GM23338 (cell line): ENCODE data around the gene RHBDD2. TPM values are rescaled to one million over a fixed set of nuclear protein-coding genes. Genes with fewer than 3 reads are reported as not detected.

Source experiments
- ATAC-seq: fragments of 200-7000 bp; cut with Tn5 transposase; 3 replicates; pipeline ENCODE4 v1.9.1; 2020
- DNase-seq: peaks from one replicate; pipeline ENCODE4 v3.0.0-alpha.2; 2015; ENCODE audit warnings: low spot score
- H2AFZ ChIP-seq: fragments of 200-600 bp; sonication (generic); 2 replicates; pipeline ENCODE4 v1.8.0; 2016; ENCODE audit warnings: antibody characterized with exemption, mild to moderate bottlenecking, moderate library complexity
- H3F3A ChIP-seq: fragments of 200-600 bp; sonication (generic); replicated peaks from 2 replicates; pipeline ENCODE4 v1.8.0; 2017; ENCODE audit warnings: antibody characterized with exemption, mixed run types, low read depth
- H3K27ac ChIP-seq: fragments of 200-600 bp; sonication (generic); 2 replicates; pipeline ENCODE4 v1.6.1; 2016; ENCODE audit warnings: low read depth
- H3K27me3 ChIP-seq: fragments of 200-600 bp; sonication (generic); 2 replicates; pipeline ENCODE4 v1.8.0; 2016; ENCODE audit warnings: mild to moderate bottlenecking, mixed run types, moderate library complexity; ENCODE audit not compliant: insufficient read depth
- H3K36me3 ChIP-seq: fragments of 200-600 bp; sonication (generic); 2 replicates; pipeline ENCODE4 v1.8.0; 2016; ENCODE audit warnings: mild to moderate bottlenecking; ENCODE audit not compliant: insufficient read depth
- H3K4me1 ChIP-seq: fragments of 200-600 bp; sonication (generic); 2 replicates; pipeline ENCODE4 v1.8.0; 2016; ENCODE audit warnings: mild to moderate bottlenecking, moderate library complexity; ENCODE audit not compliant: insufficient read depth
- H3K4me2 ChIP-seq: fragments of 200-600 bp; sonication (generic); 2 replicates; pipeline ENCODE4 v1.7.1; 2017; ENCODE audit warnings: mixed run types
- H3K4me3 ChIP-seq: fragments of 200-600 bp; sonication (generic); 2 replicates; pipeline ENCODE4 v1.6.1; 2016; ENCODE audit warnings: mixed run types
- H3K79me2 ChIP-seq: fragments of 200-600 bp; sonication (generic); replicated peaks from 2 replicates; pipeline ENCODE4 v1.8.0; 2017; ENCODE audit warnings: mild to moderate bottlenecking; ENCODE audit not compliant: insufficient read depth
- H3K9me2 ChIP-seq: fragments of 200-600 bp; sonication (generic); 2 replicates; pipeline ENCODE4 v1.8.0; 2017; ENCODE audit not compliant: insufficient read depth
- H4K20me1 ChIP-seq: fragments of 200-600 bp; sonication (generic); replicated peaks from 2 replicates; pipeline ENCODE4 v1.8.0; 2017; ENCODE audit warnings: mild to moderate bottlenecking; ENCODE audit not compliant: insufficient read depth
- H3K27ac Mint-ChIP-seq: 2 replicates; pipeline ENCODE4 v1.8.0; 2020; ENCODE audit warnings: inconsistent platforms, mild to moderate bottlenecking, moderate library complexity, mixed read lengths
- H3K27me3 Mint-ChIP-seq: 3 replicates; pipeline ENCODE4 v1.8.0; 2022; ENCODE audit warnings: low read depth, mild to moderate bottlenecking, moderate library complexity, mixed read lengths, inconsistent platforms; ENCODE audit not compliant: insufficient read depth, poor library complexity
- H3K36me3 Mint-ChIP-seq: 3 replicates; pipeline ENCODE4 v1.8.0; 2021; ENCODE audit warnings: low read depth, mild to moderate bottlenecking, inconsistent platforms, moderate library complexity, mixed read lengths
- H3K4me1 Mint-ChIP-seq: 3 replicates; pipeline ENCODE4 v1.8.0; 2020; ENCODE audit warnings: mild to moderate bottlenecking, inconsistent platforms, mixed read lengths
- H3K4me3 Mint-ChIP-seq: 3 replicates; pipeline ENCODE4 v1.8.0; 2021; ENCODE audit warnings: moderate library complexity, mild to moderate bottlenecking, inconsistent platforms, mixed read lengths
- H3K9me3 Mint-ChIP-seq: 3 replicates; pipeline ENCODE4 v1.8.0; 2020; ENCODE audit warnings: moderate library complexity, mild to moderate bottlenecking, inconsistent platforms, mixed read lengths
- REST ChIP-seq: IDR thresholded peaks from one replicate; pipeline ENCODE4 v1.6.1; 2018; ENCODE audit warnings: antibody characterized with exemption; ENCODE audit not compliant: unreplicated experiment
- ZNF462 ChIP-seq: fragments of 250-450 bp; sonication (Bioruptor Pico); IDR thresholded peaks from 2 replicates; pipeline ENCODE4 v1.5.0; 2020; ENCODE audit warnings: mild to moderate bottlenecking, moderate library complexity
- polyA plus RNA-seq: library from polyadenylated mRNA; unstranded; fragments of >200 nt; fragmentation: Nextera tagmentation; extraction: Ambion mirVana; gene quantifications from 2 replicates; pipeline ENCODE4 v1.2.1, GENCODE V29; 2016
- total RNA-seq: library from RNA; depleted of rRNA; stranded (reverse); fragments of >200 nt; shearing (Covaris generic); gene quantifications from 2 replicates; pipeline ENCODE4 v1.2.3, GENCODE V29; 2014

The RHBDD2 gene
- total and polyA plus RNA-seq, 2 experiments from 2014 or later, result 23.1 to 25.7 TPM

- Histone ChIP-seq H3K27ac (0 out of 2 replicates have a peak overlapping the region, but pooled peaks have one; percentile 39), H3K4me3 (no peak overlapping the region), H4K20me1 (peaks cover 70% of the 10 kb centered on the region), H3K36me3 (no peaks in the 10 kb centered on the region; the same call in 1 of the 2 replicates), H3K4me1 (peaks cover 6% of the 10 kb centered on the region; the same call in 1 of the 2 replicates), H3F3A (no peaks in the 10 kb centered on the region), H3K9me2 (no peaks in the 10 kb centered on the region), H3K79me2 (peaks cover 100% of the 10 kb centered on the region), H2AFZ (no peak overlapping the region), H3K27me3 (no peaks in the 10 kb centered on the region), H3K4me2 (no peak overlapping the region)
- Mint-ChIP-seq H3K4me3 (no peak overlapping the region), H3K9me3 (no peaks in the 10 kb centered on the region; the same call in 2 of the 3 replicates), H3K36me3 (peaks cover 13% of the 10 kb centered on the region), H3K27ac (no peak overlapping the region), H3K27me3 (peaks cover 11% of the 10 kb centered on the region), H3K4me1 (peaks cover 14% of the 10 kb centered on the region)
- TF ChIP-seq REST, result no peak
- no peak for TF ChIP-seq ZNF462 (CRISPR knock-in tag)
- no peak for ATAC-seq
- no peak for DNase-seq
These were observed 44.3 kb downstream of the RHBDD2 start for GRCh38 chr7:75922966-75923603.
